ENCODE results near the gene TUBA3C. TPM values are rescaled to one million over a fixed set of nuclear protein-coding genes. Genes with fewer than 3 reads are reported as not detected.

TUBA3C gene
- total RNA-seq, 2 donors from 2014 or later: not detected

DNA sequence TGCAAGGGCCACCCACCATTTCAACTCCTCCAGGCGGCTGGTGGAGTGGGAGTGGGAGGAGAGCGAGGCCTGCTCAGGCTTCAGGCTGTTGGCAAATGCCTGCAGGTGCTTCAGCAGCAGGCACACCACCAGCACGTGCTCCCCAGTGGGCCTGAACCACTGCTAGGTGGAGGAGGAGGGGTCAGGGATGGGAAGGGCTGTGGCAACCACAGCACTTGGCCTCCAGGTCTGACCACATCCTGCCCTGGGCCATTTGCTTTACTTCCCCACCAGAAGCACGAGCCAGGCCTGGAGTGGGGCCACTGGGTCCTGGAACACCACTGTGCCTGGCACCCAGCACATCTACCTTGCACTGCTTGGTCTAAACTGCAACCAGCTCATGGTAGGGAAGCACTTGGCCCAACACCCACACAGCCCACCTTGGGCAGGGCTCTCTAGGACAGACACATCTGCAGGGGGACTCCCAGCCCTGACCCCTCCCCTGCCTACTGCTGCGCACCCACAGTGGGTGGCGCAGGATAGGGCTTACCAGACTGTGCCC, 26.2 kb downstream of the TUBA3C start:
- no peak for DNase-seq
- no peaks in the 10 kb centered on the region for H3K27me3 ChIP-seq
- H3K4me3 ChIP-seq: no peak overlapping the region
- H3K27ac ChIP-seq: no peak overlapping the region
- TF ChIP-seq, protein P1, sequence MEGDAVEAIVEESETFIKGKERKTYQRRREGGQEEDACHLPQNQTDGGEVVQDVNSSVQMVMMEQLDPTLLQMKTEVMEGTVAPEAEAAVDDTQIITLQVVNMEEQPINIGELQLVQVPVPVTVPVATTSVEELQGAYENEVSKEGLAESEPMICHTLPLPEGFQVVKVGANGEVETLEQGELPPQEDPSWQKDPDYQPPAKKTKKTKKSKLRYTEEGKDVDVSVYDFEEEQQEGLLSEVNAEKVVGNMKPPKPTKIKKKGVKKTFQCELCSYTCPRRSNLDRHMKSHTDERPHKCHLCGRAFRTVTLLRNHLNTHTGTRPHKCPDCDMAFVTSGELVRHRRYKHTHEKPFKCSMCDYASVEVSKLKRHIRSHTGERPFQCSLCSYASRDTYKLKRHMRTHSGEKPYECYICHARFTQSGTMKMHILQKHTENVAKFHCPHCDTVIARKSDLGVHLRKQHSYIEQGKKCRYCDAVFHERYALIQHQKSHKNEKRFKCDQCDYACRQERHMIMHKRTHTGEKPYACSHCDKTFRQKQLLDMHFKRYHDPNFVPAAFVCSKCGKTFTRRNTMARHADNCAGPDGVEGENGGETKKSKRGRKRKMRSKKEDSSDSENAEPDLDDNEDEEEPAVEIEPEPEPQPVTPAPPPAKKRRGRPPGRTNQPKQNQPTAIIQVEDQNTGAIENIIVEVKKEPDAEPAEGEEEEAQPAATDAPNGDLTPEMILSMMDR (IDR thresholded peaks at IDR 0.05): no peak
- no peak overlapping the region for H3K9ac ChIP-seq (ENCODE audit: low read depth in 2 of 2, low read length in 2 of 2)
- H3K4me1 ChIP-seq: no peaks in the 10 kb centered on the region
- no peaks in the 10 kb centered on the region for H3K9me3 ChIP-seq
- H3K36me3 ChIP-seq: no peaks in the 10 kb centered on the region
- intact Hi-C loops (cut with DNase I): no loop called here

DNA sequence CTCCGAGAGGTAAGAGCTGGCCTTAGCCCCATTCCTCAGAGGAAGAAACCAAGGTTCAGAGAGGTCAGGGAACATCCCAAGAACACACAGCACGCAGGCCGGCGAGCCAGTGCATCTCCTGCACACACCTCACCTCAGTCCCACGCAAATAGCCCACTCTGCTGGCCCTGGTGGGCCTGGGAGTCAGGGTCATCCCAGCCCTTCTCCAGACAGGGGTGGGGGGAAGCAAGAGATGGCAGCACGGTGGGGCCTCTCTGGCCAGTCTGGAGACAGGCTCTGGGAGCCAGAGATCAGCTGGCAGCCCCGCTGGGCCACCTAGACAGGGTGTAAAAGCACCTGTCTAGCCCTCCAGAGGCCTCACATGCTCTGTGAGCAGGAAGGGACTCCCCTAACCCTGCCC, 26.8 kb downstream of the TUBA3C start:
- no peak overlapping the region for H3K9ac ChIP-seq (ENCODE audit: low read depth in 2 of 2, low read length in 2 of 2)
- no peaks in the 10 kb centered on the region for H3K9me3 ChIP-seq
- no peaks in the 10 kb centered on the region for H3K36me3 ChIP-seq
- H3K4me3 ChIP-seq: no peak overlapping the region
- H3K27ac ChIP-seq: no peak overlapping the region
- intact Hi-C loops (cut with DNase I): no loop called here
- H3K4me1 ChIP-seq: no peaks in the 10 kb centered on the region
- H3K27me3 ChIP-seq: no peaks in the 10 kb centered on the region
- TF ChIP-seq, protein P1 (IDR thresholded peaks at IDR 0.05): no peak
- no peak for DNase-seq

DNA sequence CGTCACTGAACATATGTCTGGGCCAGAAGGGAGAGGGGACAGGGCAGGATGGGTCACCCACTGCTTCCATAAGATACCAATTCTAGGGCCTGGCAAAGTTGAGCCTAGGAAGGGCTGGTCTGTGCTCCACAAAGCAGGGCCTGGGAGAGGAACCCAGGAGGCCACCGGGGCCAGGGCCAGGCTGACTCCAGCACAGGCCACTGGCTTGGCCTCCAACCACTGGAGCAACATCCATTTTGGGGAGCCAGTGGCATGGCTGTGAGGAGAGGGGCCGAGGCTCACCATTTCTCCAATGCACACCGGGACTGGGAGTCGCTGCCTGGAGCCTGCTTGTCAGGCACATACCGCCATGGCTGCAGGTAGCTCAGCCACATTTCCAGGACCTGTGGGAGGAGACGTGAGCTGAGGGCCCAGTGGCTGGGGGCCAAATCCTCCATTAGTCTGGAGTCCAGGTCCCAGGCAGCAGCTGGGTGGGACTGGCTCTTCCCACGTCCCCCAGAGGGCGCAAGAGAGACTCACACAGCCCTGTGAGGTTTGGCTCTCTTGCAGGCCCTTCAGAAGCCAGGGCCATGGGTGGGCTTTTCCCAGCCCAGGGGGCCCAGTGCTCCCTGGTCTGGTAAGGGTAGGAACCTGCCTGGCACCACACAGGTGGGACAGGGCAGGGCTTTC, 27.7 kb downstream of the TUBA3C start:
- H3K9me3 ChIP-seq: no peaks in the 10 kb centered on the region
- intact Hi-C loops (cut with DNase I): no loop called here
- DNase-seq: no peak
- H3K36me3 ChIP-seq: no peaks in the 10 kb centered on the region
- TF ChIP-seq, protein P1 (IDR thresholded peaks at IDR 0.05): no peak
- H3K9ac ChIP-seq (ENCODE audit: low read depth in 2 of 2, low read length in 2 of 2): no peak overlapping the region
- H3K27ac ChIP-seq: no peak overlapping the region
- H3K4me1 ChIP-seq: no peaks in the 10 kb centered on the region
- H3K4me3 ChIP-seq: no peak overlapping the region
- H3K27me3 ChIP-seq: no peaks in the 10 kb centered on the region

DNA sequence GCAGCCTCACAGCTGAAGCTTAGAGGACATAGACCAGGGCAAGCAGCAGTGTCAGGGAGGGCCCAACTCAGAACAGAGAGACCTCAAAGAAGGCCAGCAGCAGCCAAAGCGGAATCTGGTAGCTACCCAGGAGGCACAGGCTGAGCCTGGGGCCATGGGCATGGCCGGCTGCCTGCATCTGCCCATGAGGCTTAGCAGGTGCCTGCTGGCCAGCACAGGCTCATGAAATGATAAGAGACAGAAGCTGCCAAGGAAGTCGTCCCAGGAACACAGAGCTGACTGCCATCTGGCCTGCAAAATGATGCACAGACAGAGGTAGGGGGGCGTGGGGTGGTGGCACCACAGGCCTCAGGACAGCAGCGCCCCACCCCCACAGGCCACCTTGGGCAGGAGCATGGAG, 29.2 kb downstream of the TUBA3C start:
- Histone ChIP-seq H3K9ac (ENCODE audit: low read depth in 2 of 2, low read length in 2 of 2) (no peak overlapping the region), H3K4me3 (no peak overlapping the region), H3K36me3 (no peaks in the 10 kb centered on the region), H3K27me3 (no peaks in the 10 kb centered on the region), H3K9me3 (no peaks in the 10 kb centered on the region), H3K27ac (no peak overlapping the region), H3K4me1 (no peaks in the 10 kb centered on the region)
- no peak for DNase-seq
- TF ChIP-seq, protein P1 (IDR thresholded peaks at IDR 0.05): no peak
- intact Hi-C loops (cut with DNase I): no loop called here

DNA sequence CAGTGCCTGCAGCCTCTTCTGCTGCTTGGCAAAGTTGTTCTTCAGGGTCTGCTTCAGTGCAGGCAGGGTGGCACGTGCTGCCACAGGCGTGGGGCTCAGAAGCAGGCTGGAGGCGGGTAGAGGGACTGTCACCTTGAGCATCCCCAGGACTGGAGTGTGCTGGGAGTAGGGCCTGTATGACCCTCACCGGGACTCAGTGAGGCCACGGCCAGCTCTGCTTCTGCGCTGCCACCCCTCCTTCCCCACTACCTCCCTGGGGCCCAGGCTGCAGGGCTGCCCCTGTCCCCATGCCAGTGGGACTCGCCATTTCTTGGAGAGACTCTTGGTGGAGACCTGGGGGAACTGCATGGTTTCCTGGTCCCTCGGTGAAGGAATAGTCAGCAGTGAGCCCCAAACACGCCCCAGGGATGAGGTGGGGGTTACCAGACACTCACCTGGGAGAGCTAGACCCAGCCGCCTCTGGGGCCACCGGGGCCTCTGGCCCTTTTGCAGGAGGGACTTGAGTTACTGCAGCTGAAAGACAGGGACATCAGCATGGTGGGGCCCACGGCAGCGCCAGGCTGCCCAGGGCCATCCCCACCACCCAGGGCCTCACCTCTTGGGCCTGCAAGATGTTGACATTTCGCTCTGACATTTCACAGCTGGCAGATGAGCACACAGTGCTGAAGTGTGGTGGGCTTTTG, 29.9 kb downstream of the TUBA3C start:
- no peak for DNase-seq
- Histone ChIP-seq H3K9me3 (no peaks in the 10 kb centered on the region), H3K4me1 (no peaks in the 10 kb centered on the region), H3K36me3 (no peaks in the 10 kb centered on the region), H3K9ac (ENCODE audit: low read depth in 2 of 2, low read length in 2 of 2) (no peak overlapping the region), H3K4me3 (no peak overlapping the region), H3K27ac (no peak overlapping the region), H3K27me3 (no peaks in the 10 kb centered on the region)
- TF ChIP-seq, protein P1 (IDR thresholded peaks at IDR 0.05): no peak
- intact Hi-C loops (cut with DNase I): no loop called here

All from colonic mucosa (tissue), 4 donors.